CD4-positive, alpha-beta T cell treated with Interleukin-15 for 1 hour (primary cell): ENCODE measurements around the gene RNF223.
"Not testable (repeated sequence)": the region's sequence is repeated elsewhere in the genome, so short reads cannot be mapped to it uniquely, and the experiment has no call there.

Experiments used
- DNase-seq: peaks from one replicate; pipeline ENCODE4 v3.0.0-alpha.2; 2020

RNF223 gene

GRCh38 chr1:1106510-1107221 is 32.6 kb upstream of the RNF223 start:
- no peak for DNase-seq

GRCh38 chr1:1104152-1104551 is 30.0 kb upstream of the RNF223 start:
- DNase-seq: not testable (repeated sequence)

GRCh38 chr1:1101503-1101902 is 27.4 kb upstream of the RNF223 start:
- DNase-seq: no peak

GRCh38 chr1:1100296-1100695 is 26.2 kb upstream of the RNF223 start:
- DNase-seq: no peak

GRCh38 chr1:1099506-1100183 is 25.5 kb upstream of the RNF223 start:
- DNase-seq: no peak

GRCh38 chr1:1098681-1099421 is 24.7 kb upstream of the RNF223 start:
- peak; percentile 16 for DNase-seq

GRCh38 chr1:1096136-1096535 is 22.0 kb upstream of the RNF223 start:
- not testable (repeated sequence) for DNase-seq

GRCh38 chr1:1094981-1095380 is 20.9 kb upstream of the RNF223 start:
- DNase-seq: no peak

GRCh38 chr1:1093610-1093943 is 19.5 kb upstream of the RNF223 start:
- peak; percentile 16 for DNase-seq

GRCh38 chr1:1092894-1093609 is 18.9 kb upstream of the RNF223 start:
- DNase-seq: peak; percentile 15

GRCh38 chr1:1092149-1092855 is 18.2 kb upstream of the RNF223 start:
- peak; percentile 15 for DNase-seq

GRCh38 chr1:1091344-1092148 is 17.4 kb upstream of the RNF223 start:
- peak; percentile 14 for DNase-seq

- DNase-seq: peak; percentile 14
Observed at GRCh38 chr1:1090424-1091343, 16.6 kb upstream of the RNF223 start.

- DNase-seq: peak; percentile 11
Observed at GRCh38 chr1:1089731-1090423, 15.8 kb upstream of the RNF223 start.

- DNase-seq: peak; percentile 14
Observed at GRCh38 chr1:1088801-1089680, 14.9 kb upstream of the RNF223 start.

GRCh38 chr1:1088029-1088800 is 14.1 kb upstream of the RNF223 start:
- no peak for DNase-seq

GRCh38 chr1:1087351-1088028 is 13.4 kb upstream of the RNF223 start:
- peak; percentile 10 for DNase-seq
